ENCODE measurements around the gene ZNF469. TPM values are rescaled to one million over a fixed set of nuclear protein-coding genes. Genes with fewer than 3 reads are reported as not detected.

The ZNF469 gene
- total RNA-seq, 1 experiment from 2014 or later = 3.2 TPM

GRCh38 chr16:88377961-88378360 lies 4.8 kb upstream of the ZNF469 start:
- H3K36me3 Mint-ChIP-seq = no peaks in the 10 kb centered on the region
- ChIA-PET CTCF (no interaction called here), POLR2A (no interaction called here)
- ATAC-seq (no peak), DNase-seq (ENCODE audit: low spot score) (no peak)
- TF ChIP-seq RELA (CRISPR knock-in tag; IDR thresholded peaks at IDR 0.05; ENCODE audit: borderline replicate concordance) = no peak
- TF ChIP-seq ZNF317 (CRISPR knock-in tag; IDR thresholded peaks at IDR 0.05; ENCODE audit: borderline replicate concordance, low read depth) = no peak
- no peak for TF ChIP-seq HMGXB4 (CRISPR knock-in tag; IDR thresholded peaks at IDR 0.05)
- no peak for TF ChIP-seq ZNF281 (CRISPR knock-in tag; IDR thresholded peaks at IDR 0.05)
- no peak for TF ChIP-seq CREB1 (CRISPR knock-in tag; IDR thresholded peaks at IDR 0.05)
- TF ChIP-seq ZNF396 (CRISPR knock-in tag; IDR thresholded peaks at IDR 0.05; ENCODE audit: borderline replicate concordance) = no peak
- no peak for TF ChIP-seq ZNF416 (CRISPR knock-in tag; IDR thresholded peaks at IDR 0.05)
- no peak for TF ChIP-seq NFATC4 (CRISPR knock-in tag; IDR thresholded peaks at IDR 0.05)
- TF ChIP-seq MXD4 (CRISPR knock-in tag; IDR thresholded peaks at IDR 0.05; ENCODE audit: borderline replicate concordance) = no peak
- TF ChIP-seq ZNF512 (CRISPR knock-in tag; IDR thresholded peaks at IDR 0.05; ENCODE audit: borderline replicate concordance) = no peak
- no peak for TF ChIP-seq ESRRA (CRISPR knock-in tag; IDR thresholded peaks at IDR 0.05; ENCODE audit: borderline replicate concordance)
- no peak for TF ChIP-seq E2F1 (CRISPR knock-in tag; IDR thresholded peaks at IDR 0.05)
- TF ChIP-seq HMGA2 (CRISPR knock-in tag; IDR thresholded peaks at IDR 0.05) = no peak
- H3K4me3 Mint-ChIP-seq = no peak overlapping the region
- peaks cover 8% of the 10 kb centered on the region; the same call in 1 of the 2 replicates for H3K27me3 Mint-ChIP-seq (ENCODE audit: low read depth)
- H3K9me3 Mint-ChIP-seq = no peaks in the 10 kb centered on the region
- H3K4me1 Mint-ChIP-seq = peaks cover 7% of the 10 kb centered on the region; the same call in 1 of the 2 replicates
- no peak overlapping the region for H3K27ac Mint-ChIP-seq

- Mint-ChIP-seq H3K36me3 (no peaks in the 10 kb centered on the region), H3K27ac (no peak overlapping the region), H3K27me3 (ENCODE audit: low read depth) (peaks cover 8% of the 10 kb centered on the region; the same call in 1 of the 2 replicates), H3K4me1 (peaks cover 7% of the 10 kb centered on the region; the same call in 1 of the 2 replicates), H3K9me3 (no peaks in the 10 kb centered on the region), H3K4me3 (no peak overlapping the region)
- ChIA-PET POLR2A (no interaction called here), CTCF (interaction anchor here (1.4 kb wide), 1 partner anchor 59 kb away, joined by 7 read pairs; no protein-coding TSS in a partner anchor)
- TF ChIP-seq ZNF532 (CRISPR knock-in tag; IDR thresholded peaks at IDR 0.05; ENCODE audit: borderline replicate concordance) = no peak
- no peak for TF ChIP-seq NFYB (CRISPR knock-in tag; conservative IDR thresholded peaks at IDR 0.05; ENCODE audit: low read depth)
- TF ChIP-seq E2F5 (CRISPR knock-in tag; IDR thresholded peaks at IDR 0.05) = no peak
- no peak for TF ChIP-seq NR2C2 (CRISPR knock-in tag; IDR thresholded peaks at IDR 0.05)
- DNase-seq (ENCODE audit: low spot score) = no peak
- no peak for ATAC-seq
Measured at GRCh38 chr16:88378401-88378800, 4.4 kb upstream of the ZNF469 start.

All from WTC11 (cell line).